ENCODE measurements around the gene MRC1. TPM values are rescaled to one million over a fixed set of nuclear protein-coding genes. Genes with fewer than 3 reads are reported as not detected.

Gene MRC1
- total and polyA plus RNA-seq, 2 of the 8 experiments (the other 6 are each of a cell fraction or from before 2014, with no cell fraction given): 0.03 to 0.06 TPM

- no peak overlapping the region for H3K4me2 ChIP-seq (ENCODE audit: insufficient read depth in 1 of 2, low read depth in 2 of 2, low read length in 2 of 2)
- no peak overlapping the region for H2BK12ac ChIP-seq (ENCODE audit: low read depth, low read length)
- CTCF ChIA-PET (ENCODE audit: partially characterized antibody): interaction anchor here (0.5 kb wide), 1 partner anchor 158 kb away, joined by 3 read pairs; no protein-coding TSS in a partner anchor
- H2AK5ac ChIP-seq (ENCODE audit: low read depth, low read length): no peak overlapping the region
- no peaks in the 10 kb centered on the region for H3K36me3 ChIP-seq (ENCODE audit: control insufficient read depth in 2 of 4, insufficient read depth in 4 of 4, low read length in 3 of 4)
- H3K14ac ChIP-seq (ENCODE audit: insufficient read length): no peak overlapping the region
- no peaks in the 10 kb centered on the region for H4K20me1 ChIP-seq (replicated peaks in 1 of 2; ENCODE audit: control insufficient read depth in 1 of 2, insufficient read depth in 2 of 2, low read length in 2 of 2)
- no peak overlapping the region for H2BK5ac ChIP-seq (ENCODE audit: low read depth, low read length)
- no peak overlapping the region for H4K8ac ChIP-seq (ENCODE audit: extremely low read depth, insufficient read depth, low read length)
- WGBS, 2 experiments (ENCODE audit: extremely low coverage in 1 of 2, insufficient coverage in 1 of 2, insufficient read length in 1 of 2, insufficient replicate concordance in 2 of 2, low coverage in 1 of 2, low lambda C conversion rate in 2 of 2, missing lambda C conversion rate in 1 of 2): 89% methylated on average over 5 of the region's 5 CpGs; no CpG with 5 or more reads in 1 of the 2 experiments
- no peaks in the 10 kb centered on the region for H3K27me3 ChIP-seq (replicated peaks in 1 of 4; ENCODE audit: control insufficient read depth in 3 of 4, extremely low read depth in 1 of 4, insufficient read depth in 3 of 4, low read length in 3 of 4)
- no peak overlapping the region for H3K56ac ChIP-seq (replicated peaks; ENCODE audit: insufficient read length, low read depth, low read length)
- H3K4me1 ChIP-seq (replicated peaks in 1 of 4; ENCODE audit: control insufficient read depth in 3 of 4, insufficient read depth in 4 of 4, low read length in 3 of 4): no peaks in the 10 kb centered on the region
- DNase-seq (ENCODE audit: low read depth in 1 of 2, low spot score in 2 of 2): no peak
- no peak overlapping the region for H3K9ac ChIP-seq (replicated peaks in 1 of 4; ENCODE audit: extremely low read depth in 1 of 4, low read depth in 3 of 4, low read length in 3 of 4)
- H2BK120ac ChIP-seq (replicated peaks; ENCODE audit: low read depth, low read length): no peak overlapping the region
- no peak for FAIRE-seq
- H3K18ac ChIP-seq (ENCODE audit: extremely low read depth, low read length): no peak overlapping the region
- POLR2A ChIA-PET (ENCODE audit: partially characterized antibody): no interaction called here
- H2BK20ac ChIP-seq (ENCODE audit: low read length): no peak overlapping the region
- no peaks in the 10 kb centered on the region for H3K79me1 ChIP-seq (ENCODE audit: low read depth, low read length)
- H4K91ac ChIP-seq (replicated peaks; ENCODE audit: insufficient read length, low read length): no peak overlapping the region
- no peak for TF ChIP-seq E2F6 (IDR thresholded peaks at IDR 0.05)
- no peak for TF ChIP-seq CBX5 (IDR thresholded peaks at IDR 0.05; ENCODE audit: low read depth, low read length)
- TF ChIP-seq FOSL1 (IDR thresholded peaks at IDR 0.05; ENCODE audit: insufficient read depth, low read depth, low read length): no peak
- TF ChIP-seq TBP (IDR thresholded peaks at IDR 0.05; ENCODE audit: low read depth, low read length): no peak
- no peak for TF ChIP-seq RNF2 (IDR thresholded peaks at IDR 0.05; ENCODE audit: borderline replicate concordance, low read depth, low read length, missing control alignments, poor library complexity, severe bottlenecking)
- no peaks in the 10 kb centered on the region for H3K9me3 ChIP-seq (ENCODE audit: insufficient read depth in 2 of 2, low read depth in 1 of 2, low read length in 1 of 2)
- no peak overlapping the region for H3K4ac ChIP-seq (replicated peaks; ENCODE audit: insufficient read length, low read depth, low read length)
- no peak overlapping the region for H3K4me3 ChIP-seq (ENCODE audit: extremely low read depth in 1 of 4, insufficient read depth in 2 of 4, low read depth in 3 of 4, low read length in 4 of 4)
- no peak overlapping the region for H2BK15ac ChIP-seq (ENCODE audit: low read length)
- no peak overlapping the region for H2AFZ ChIP-seq (ENCODE audit: low read length)
- H3K23me2 ChIP-seq (ENCODE audit: low read depth, low read length): no peaks in the 10 kb centered on the region
- H3K27ac ChIP-seq (ENCODE audit: low read depth, low read length): no peak overlapping the region
- H3K23ac ChIP-seq (ENCODE audit: insufficient read length): no peak overlapping the region
- no peaks in the 10 kb centered on the region for H3K79me2 ChIP-seq (ENCODE audit: control insufficient read depth in 1 of 2, insufficient read depth in 2 of 2, low read length in 2 of 2)
- no peak overlapping the region for H4K5ac ChIP-seq (ENCODE audit: insufficient read length, low read depth, low read length)
Observed at GRCh38 chr10:17842641-17843040, 33.5 kb downstream of the MRC1 start.
